ENCODE data around the gene TTYH3.

Gene TTYH3

GRCh38 chr7:2700141-2700850, 68.5 kb downstream of the TTYH3 start:
- TF ChIP-seq CTCF (IDR thresholded peaks at IDR 0.05; ENCODE audit: insufficient read depth, low read length, missing control alignments): no peak
- no peak for DNase-seq (ENCODE audit: low read depth, low spot score)
- POLR2A ChIA-PET: no interaction called here
- CTCF ChIA-PET: interaction anchor here (0.6 to 6.7 kb wide), 2 partner anchors 9 to 452 kb away, joined by 3 to 49 read pairs; no protein-coding TSS in a partner anchor
- no peak overlapping the region for H3K4me3 ChIP-seq (ENCODE audit: low read depth, low read length)

- POLR2A ChIA-PET: no interaction called here
- no peak overlapping the region for H3K4me3 ChIP-seq (ENCODE audit: low read depth, low read length)
- CTCF ChIA-PET: interaction anchor here (0.7 to 6.7 kb wide), 2 partner anchors 8 to 120 kb away, joined by 3 to 49 read pairs; no protein-coding TSS in a partner anchor
- no peak for DNase-seq (ENCODE audit: low read depth, low spot score)
- no peak for TF ChIP-seq CTCF (IDR thresholded peaks at IDR 0.05; ENCODE audit: insufficient read depth, low read length, missing control alignments)
Observed at GRCh38 chr7:2701424-2701823, 69.6 kb downstream of the TTYH3 start.

GRCh38 chr7:2701832-2702593, 70.2 kb downstream of the TTYH3 start:
- no peak overlapping the region for H3K4me3 ChIP-seq (ENCODE audit: low read depth, low read length)
- POLR2A ChIA-PET: no interaction called here
- DNase-seq (ENCODE audit: low read depth, low spot score): no peak
- no peak for TF ChIP-seq CTCF (IDR thresholded peaks at IDR 0.05; ENCODE audit: insufficient read depth, low read length, missing control alignments)
- CTCF ChIA-PET: interaction anchor here (0.7 to 6.7 kb wide), 4 partner anchors 7 to 162 kb away, joined by 3 to 49 read pairs (median 4); no protein-coding TSS in a partner anchor

- no peak for DNase-seq (ENCODE audit: low read depth, low spot score)
- ChIA-PET POLR2A (no interaction called here), CTCF (interaction anchor here (1.0 to 6.7 kb wide), 4 partner anchors 7 to 162 kb away, joined by 3 to 49 read pairs (median 4); no protein-coding TSS in a partner anchor)
- TF ChIP-seq CTCF (IDR thresholded peaks at IDR 0.05; ENCODE audit: insufficient read depth, low read length, missing control alignments): no peak
- H3K4me3 ChIP-seq (ENCODE audit: low read depth, low read length): no peak overlapping the region
Observed at GRCh38 chr7:2702594-2702957, 70.8 kb downstream of the TTYH3 start.

- H3K4me3 ChIP-seq (ENCODE audit: low read depth, low read length): no peak overlapping the region
- POLR2A ChIA-PET: no interaction called here
- no peak for TF ChIP-seq CTCF (IDR thresholded peaks at IDR 0.05; ENCODE audit: insufficient read depth, low read length, missing control alignments)
- DNase-seq (ENCODE audit: low read depth, low spot score): no peak
- CTCF ChIA-PET: interaction anchor here (0.9 to 1.5 kb wide), 3 partner anchors 9 to 16 kb away, joined by 3 to 4 read pairs (median 4); no protein-coding TSS in a partner anchor
Observed at GRCh38 chr7:2705371-2706096, 73.7 kb downstream of the TTYH3 start.

All from AG04449 (cell line).